Duodenal mucosa (tissue), 2 donors: ENCODE results near the gene GDF7.

Experiments used
- H3K27ac ChIP-seq: one replicate; pipeline ENCODE4 v1.7.0; 2013; ENCODE audit warnings: low read depth, low read length
- H3K27me3 ChIP-seq, 2 donors: one replicate each; pipeline ENCODE4 v1.7.0; 2013; ENCODE audit warnings: low read length in 2 of 2, control low read depth in 1 of 2; ENCODE audit not compliant: insufficient read depth in 2 of 2, control insufficient read depth in 1 of 2
- H3K36me3 ChIP-seq, 2 donors: one replicate each; pipeline ENCODE4 v1.7.0; 2013; ENCODE audit warnings: low read length in 2 of 2, control low read depth in 1 of 2; ENCODE audit not compliant: insufficient read depth in 2 of 2, control insufficient read depth in 1 of 2
- H3K4me1 ChIP-seq, 2 donors: one replicate each; pipeline ENCODE4 v1.7.0; 2013; ENCODE audit warnings: low read length in 2 of 2, control low read depth in 1 of 2; ENCODE audit not compliant: insufficient read depth in 2 of 2, control insufficient read depth in 1 of 2
- H3K4me3 ChIP-seq, 2 donors: one replicate each; pipeline ENCODE4 v1.7.0; 2013; ENCODE audit warnings: low read length in 2 of 2, low read depth in 1 of 2
- H3K9ac ChIP-seq, 2 donors: one replicate each; pipeline ENCODE4 v1.7.0; 2013; ENCODE audit warnings: low read length in 2 of 2, low read depth in 1 of 2
- H3K9me3 ChIP-seq, 2 donors: one replicate each; pipeline ENCODE4 v1.7.0; 2013; ENCODE audit warnings: low read length in 2 of 2, control low read depth in 1 of 2; ENCODE audit not compliant: control insufficient read depth in 1 of 2

Gene GDF7

DNA sequence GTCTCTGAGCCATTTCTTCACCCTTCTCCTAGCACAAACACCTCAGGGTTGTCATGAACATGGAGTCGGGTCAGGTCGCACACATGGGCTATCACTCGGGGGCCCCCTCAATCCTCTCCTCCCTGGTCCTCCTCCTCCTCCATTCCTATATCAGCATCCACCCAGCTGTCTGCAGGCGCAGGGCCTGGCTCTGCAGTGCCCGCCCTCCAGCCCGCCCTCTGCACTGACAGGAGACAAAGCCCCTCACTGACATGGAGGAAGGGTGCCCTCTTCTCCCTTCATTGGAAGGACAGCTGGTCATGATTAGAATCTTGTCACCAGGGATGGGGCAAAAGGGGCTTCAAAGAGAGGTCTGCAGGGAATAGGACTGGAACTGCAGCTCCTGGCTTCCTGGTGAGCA, 37.8 kb upstream of the GDF7 start:
- peaks cover 1 to 18% of the 10 kb centered on the region in 2 donors for H3K4me1 ChIP-seq
- no peaks in the 10 kb centered on the region for H3K27me3 ChIP-seq
- no peak overlapping the region for H3K4me3 ChIP-seq
- H3K9ac ChIP-seq = no peak overlapping the region
- H3K9me3 ChIP-seq = no peaks in the 10 kb centered on the region
- peaks cover 0 to 11% of the 10 kb centered on the region in 2 donors for H3K36me3 ChIP-seq
- H3K27ac ChIP-seq = no peak overlapping the region

GRCh38 chr2:20629581-20630171, 37.3 kb upstream of the GDF7 start:
- Histone ChIP-seq H3K27ac (no peak overlapping the region), H3K9ac (no peak overlapping the region), H3K4me3 (no peak overlapping the region), H3K36me3 (peaks cover 0 to 7% of the 10 kb centered on the region in 2 donors), H3K9me3 (no peaks in the 10 kb centered on the region), H3K4me1 (peaks cover 4 to 21% of the 10 kb centered on the region in 2 donors), H3K27me3 (no peaks in the 10 kb centered on the region)

DNA sequence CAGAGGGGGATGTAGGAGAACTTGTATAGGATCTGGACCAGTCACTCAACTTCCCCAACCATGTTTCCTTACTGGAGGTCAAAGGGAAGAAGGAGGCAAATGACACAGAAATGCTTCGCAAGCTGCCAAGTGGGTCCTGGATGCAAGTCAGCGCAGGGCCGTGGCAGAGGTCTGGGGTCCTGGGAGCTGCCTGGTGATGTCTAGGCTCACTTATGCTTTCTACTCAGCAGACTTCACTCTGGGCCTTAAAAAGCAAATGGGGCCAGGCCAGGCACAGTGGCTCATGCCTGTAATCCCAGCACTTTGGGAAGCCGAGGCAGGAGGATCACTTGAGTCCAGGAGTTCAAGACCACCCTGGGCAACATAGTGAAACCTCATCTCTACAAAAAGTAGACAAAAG, 36.0 kb upstream of the GDF7 start:
- Histone ChIP-seq H3K4me3 (no peak overlapping the region), H3K9me3 (no peaks in the 10 kb centered on the region), H3K36me3 (peaks cover 0 to 7% of the 10 kb centered on the region in 2 donors), H3K9ac (no peak overlapping the region), H3K4me1 (peaks cover 4 to 21% of the 10 kb centered on the region in 2 donors), H3K27ac (no peak overlapping the region), H3K27me3 (no peaks in the 10 kb centered on the region)

DNA sequence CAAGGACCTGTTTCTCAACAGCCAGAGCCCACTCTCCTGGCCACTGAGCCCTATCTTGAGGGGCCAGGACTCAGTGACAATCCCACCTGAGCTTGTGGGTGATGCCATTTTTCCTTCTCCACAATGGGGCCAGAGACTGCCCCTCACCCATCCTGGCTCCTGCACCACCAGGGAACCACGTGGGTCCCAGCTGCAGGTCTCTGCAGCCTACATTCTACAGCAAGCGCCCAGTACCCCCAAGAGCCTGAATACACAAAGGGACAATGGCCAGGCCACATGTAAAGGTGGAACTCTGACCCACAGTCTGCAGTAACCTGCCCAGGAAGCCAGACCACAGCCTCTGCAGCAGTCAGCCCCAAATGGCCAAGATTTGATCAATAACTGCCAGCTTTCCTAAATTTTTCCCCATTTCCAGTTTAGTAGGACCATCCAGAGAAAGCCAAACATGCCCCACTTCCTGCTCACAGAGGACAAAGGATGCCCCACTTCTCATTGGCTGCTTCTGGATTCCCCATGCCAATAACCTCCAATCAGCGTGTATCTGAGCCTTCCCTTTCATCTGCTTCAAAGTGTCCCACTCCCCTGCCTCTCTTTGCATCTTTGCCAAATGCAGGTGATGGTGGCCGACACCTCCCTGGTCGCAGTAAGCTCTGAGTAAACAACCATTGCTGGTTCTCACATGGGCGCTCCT, 35.2 kb upstream of the GDF7 start:
- H3K4me3 ChIP-seq = no peak overlapping the region
- no peak overlapping the region for H3K9ac ChIP-seq
- H3K9me3 ChIP-seq = no peaks in the 10 kb centered on the region
- no peak overlapping the region for H3K27ac ChIP-seq
- H3K27me3 ChIP-seq = no peaks in the 10 kb centered on the region
- H3K36me3 ChIP-seq = peaks cover 0 to 7% of the 10 kb centered on the region in 2 donors
- peaks cover 4 to 15% of the 10 kb centered on the region in 2 donors for H3K4me1 ChIP-seq

- Histone ChIP-seq H3K9me3 (no peaks in the 10 kb centered on the region), H3K4me3 (no peak overlapping the region), H3K27ac (no peak overlapping the region), H3K27me3 (no peaks in the 10 kb centered on the region), H3K36me3 (peaks cover 0 to 7% of the 10 kb centered on the region in 2 donors), H3K4me1 (peaks cover 4 to 15% of the 10 kb centered on the region in 2 donors), H3K9ac (no peak overlapping the region)
Observed at GRCh38 chr2:20632446-20632990, 34.4 kb upstream of the GDF7 start.

DNA sequence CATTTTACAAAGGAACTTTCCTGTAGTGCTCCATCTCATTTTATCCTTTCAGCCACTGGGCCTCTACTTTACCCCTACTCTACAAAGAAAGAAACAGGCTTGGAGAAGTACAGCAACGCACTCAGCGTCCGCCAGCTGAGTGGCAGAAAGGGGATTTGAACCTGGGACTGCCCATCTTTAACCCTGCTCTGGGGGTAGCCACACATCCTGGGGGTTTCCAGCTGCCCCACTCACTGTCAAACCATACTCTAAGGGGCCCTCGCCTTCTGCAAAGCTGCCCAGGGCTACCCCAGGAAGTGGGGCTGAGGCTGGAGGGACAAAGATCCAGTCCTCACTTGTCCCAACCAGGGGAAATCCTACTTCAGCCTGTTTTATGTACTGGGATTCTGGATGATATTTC, 33.9 kb upstream of the GDF7 start:
- Histone ChIP-seq H3K27ac (no peak overlapping the region), H3K4me3 (no peak overlapping the region), H3K9me3 (no peaks in the 10 kb centered on the region), H3K9ac (no peak overlapping the region), H3K4me1 (peaks cover 4 to 15% of the 10 kb centered on the region in 2 donors), H3K27me3 (no peaks in the 10 kb centered on the region), H3K36me3 (peaks cover 0 to 10% of the 10 kb centered on the region in 2 donors)

GRCh38 chr2:20633794-20634506, 33.0 kb upstream of the GDF7 start:
- Histone ChIP-seq H3K9ac (peak overlapping the region; percentile 42 to 60), H3K27ac (no peak overlapping the region), H3K4me3 (peak overlapping the region in 1 of 2 donors; percentile 32), H3K4me1 (peaks cover 4 to 15% of the 10 kb centered on the region in 2 donors), H3K27me3 (no peaks in the 10 kb centered on the region), H3K36me3 (peaks cover 0 to 19% of the 10 kb centered on the region in 2 donors), H3K9me3 (no peaks in the 10 kb centered on the region)

DNA sequence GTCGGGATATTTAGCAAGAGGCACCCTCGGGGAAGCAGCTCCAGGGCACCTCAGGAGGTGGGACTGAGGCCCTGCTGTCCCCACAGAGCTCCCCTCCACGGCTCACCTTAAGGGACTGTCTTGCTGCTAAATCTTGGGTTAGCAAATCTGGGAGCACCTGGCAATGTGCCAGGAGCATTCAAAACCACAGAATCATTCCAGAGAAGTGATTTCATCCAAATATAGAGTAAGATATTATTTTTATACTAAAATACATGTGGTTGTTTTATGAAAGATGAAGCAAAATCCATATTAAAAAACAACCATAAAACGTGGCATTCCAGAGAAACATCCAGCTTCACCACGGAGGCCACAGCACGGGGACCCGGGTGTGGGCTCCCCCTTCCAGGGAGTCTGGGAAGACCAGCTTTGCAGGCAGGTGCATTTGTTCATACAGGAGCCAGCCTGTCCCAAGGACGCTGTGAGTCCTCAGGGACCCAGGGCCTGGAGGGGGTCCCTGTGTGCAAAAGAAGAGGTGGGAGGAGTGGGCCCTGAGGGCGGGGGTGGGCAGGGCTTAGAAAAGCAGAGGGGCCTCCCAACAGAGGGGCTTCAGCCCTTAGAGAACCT, 32.3 kb upstream of the GDF7 start:
- Histone ChIP-seq H3K27ac (no peak overlapping the region), H3K27me3 (no peaks in the 10 kb centered on the region), H3K4me3 (no peak overlapping the region), H3K9me3 (no peaks in the 10 kb centered on the region), H3K4me1 (peaks cover 4 to 15% of the 10 kb centered on the region in 2 donors), H3K36me3 (peaks cover 0 to 21% of the 10 kb centered on the region in 2 donors), H3K9ac (no peak overlapping the region)

GRCh38 chr2:20635113-20635510, 31.8 kb upstream of the GDF7 start:
- Histone ChIP-seq H3K36me3 (peaks cover 0 to 23% of the 10 kb centered on the region in 2 donors), H3K4me1 (peaks cover 4 to 15% of the 10 kb centered on the region in 2 donors), H3K9ac (no peak overlapping the region), H3K4me3 (no peak overlapping the region), H3K27ac (no peak overlapping the region), H3K27me3 (no peaks in the 10 kb centered on the region), H3K9me3 (no peaks in the 10 kb centered on the region)
